ENCODE results near the gene PDGFRB. TPM values are rescaled to one million over a fixed set of nuclear protein-coding genes. Genes with fewer than 3 reads are reported as not detected.

PDGFRB gene
- total RNA-seq, 2 donors from 2014 or later = 251 to 394 TPM

DNA sequence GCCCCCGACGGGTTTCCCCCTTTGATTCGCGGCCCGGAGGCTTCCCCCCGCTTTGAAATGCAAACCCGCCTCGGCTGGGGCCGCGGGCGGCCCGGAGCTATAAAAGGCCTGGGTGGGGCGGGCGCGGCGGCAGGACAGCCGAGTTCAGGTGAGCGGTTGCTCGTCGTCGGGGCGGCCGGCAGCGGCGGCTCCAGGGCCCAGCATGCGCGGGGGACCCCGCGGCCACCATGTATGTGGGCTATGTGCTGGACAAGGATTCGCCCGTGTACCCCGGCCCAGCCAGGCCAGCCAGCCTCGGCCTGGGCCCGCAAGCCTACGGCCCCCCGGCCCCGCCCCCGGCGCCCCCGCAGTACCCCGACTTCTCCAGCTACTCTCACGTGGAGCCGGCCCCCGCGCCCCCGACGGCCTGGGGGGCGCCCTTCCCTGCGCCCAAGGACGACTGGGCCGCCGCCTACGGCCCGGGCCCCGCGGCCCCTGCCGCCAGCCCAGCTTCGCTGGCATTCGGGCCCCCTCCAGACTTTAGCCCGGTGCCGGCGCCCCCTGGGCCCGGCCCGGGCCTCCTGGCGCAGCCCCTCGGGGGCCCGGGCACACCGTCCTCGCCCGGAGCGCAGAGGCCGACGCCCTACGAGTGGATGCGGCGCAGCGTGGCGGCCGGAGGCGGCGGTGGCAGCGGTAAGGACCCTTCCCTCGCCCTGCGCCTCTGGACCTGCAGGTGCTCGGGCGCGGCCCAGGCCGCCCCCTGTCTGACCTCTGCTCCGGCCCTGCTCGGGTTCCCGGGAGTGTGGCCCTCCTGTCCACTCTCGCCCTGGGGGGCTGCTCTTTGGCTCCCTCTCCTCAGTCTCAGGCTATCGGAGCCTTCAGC, 11.2 kb upstream of the PDGFRB start, which contains the start of gene CDX1:
CDX1 (plus strand) TSS at position 129 of the 862 bp plus-strand sequence; CDS start at position 228, 99 bp downstream.
- DNase-seq (ENCODE audit: low spot score) = no peak
- intact Hi-C loops (cut with DNase I) = no loop called here

DNA sequence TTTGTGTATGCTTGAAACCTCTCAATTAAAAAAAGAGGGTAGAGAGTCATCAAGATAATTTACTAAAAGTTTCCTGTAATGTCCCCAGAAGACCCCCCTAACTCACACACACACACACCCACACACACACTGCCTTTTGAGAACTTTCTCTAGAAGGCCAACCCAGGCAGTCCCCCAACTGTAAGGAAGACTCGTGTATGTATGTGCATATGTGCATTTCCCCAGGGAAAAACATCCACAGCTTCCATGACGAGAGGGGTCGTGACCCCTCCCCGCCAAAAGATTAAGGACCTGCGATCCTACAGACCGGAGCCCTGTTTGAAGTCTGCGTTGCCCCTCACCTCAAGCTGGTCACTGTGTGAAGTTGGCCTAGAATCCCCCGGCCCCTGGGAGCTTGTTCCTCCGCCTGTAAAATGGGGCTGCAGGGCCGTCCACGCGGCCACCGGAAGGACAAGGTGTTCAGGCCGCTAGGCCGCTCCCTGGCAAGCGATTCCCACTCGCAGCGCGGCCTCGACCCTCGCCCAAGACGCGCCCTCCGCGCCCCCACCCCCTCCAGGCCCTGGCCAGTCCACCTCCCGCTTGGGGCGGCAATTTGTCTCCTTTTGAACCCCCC, 10.5 kb upstream of the PDGFRB start:
- no peak for DNase-seq (ENCODE audit: low spot score)
- intact Hi-C loops (cut with DNase I) = no loop called here

DNA sequence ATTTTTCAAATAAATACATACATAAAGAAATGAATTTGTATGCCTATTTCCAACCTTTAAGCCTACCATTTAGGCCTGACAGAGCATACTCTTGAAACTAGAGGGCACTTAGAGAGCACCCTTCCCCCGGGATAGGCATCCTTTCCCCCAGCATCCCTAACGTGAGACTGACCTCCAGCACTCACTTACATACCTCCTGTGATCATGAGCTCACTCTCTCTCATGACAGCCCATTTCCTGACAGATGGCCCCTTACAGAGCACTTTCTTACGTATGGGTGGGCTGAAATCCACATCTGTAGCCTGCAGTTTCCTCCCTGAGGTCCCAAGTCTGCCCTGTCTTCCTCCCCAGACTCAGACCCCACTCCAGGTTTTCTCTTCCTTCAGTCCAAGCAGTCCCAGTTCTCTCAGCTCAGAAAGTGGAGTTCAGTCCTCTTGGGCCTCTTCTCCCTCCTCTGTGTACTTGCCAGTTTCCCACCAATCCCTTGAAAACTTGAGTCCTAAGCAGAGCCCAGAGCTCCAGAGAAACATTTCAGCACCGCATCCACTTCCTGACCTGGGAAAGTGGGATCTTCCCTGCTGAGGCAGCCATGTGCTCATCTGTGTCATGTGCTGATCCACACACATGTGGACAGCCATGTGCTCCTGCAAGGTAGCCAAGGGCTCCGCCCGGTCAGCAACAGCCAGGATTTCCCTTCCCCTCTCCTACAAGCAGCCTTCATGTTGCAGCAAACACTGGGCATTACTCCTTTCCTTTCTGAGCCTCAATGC, 8.8 kb upstream of the PDGFRB start:
- intact Hi-C loops (cut with DNase I) = loop anchor here in 1 of 2 donors (5.0 kb wide), 1 partner anchor 53 kb away; no protein-coding TSS in a partner anchor
- peak; percentile 90 for DNase-seq (ENCODE audit: low spot score)

DNA sequence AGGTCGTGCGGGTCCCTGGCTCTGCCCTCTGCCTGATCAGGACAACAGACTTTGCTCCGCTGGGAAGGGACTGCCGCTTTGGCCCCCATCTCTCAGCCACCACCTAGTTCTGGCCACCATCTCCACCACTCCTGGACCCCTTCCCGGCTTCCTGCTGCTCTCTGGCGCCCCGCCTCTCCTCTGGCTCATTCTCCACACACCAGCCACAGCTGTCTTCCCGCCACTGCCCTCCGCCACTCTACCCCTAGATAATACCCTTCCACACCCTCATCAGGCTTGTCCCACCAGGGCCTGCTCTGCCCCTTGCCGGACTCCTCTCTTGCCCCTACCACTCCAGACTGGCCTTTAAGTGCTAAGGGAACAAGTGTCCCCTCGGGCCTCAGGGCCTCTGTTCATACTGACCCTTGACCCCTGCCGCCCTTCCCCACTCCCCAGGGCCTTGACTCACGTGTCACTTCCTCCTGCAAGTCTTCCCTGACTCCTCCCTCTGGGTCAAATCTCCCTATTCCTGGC, 8.0 kb upstream of the PDGFRB start:
- intact Hi-C loops (cut with DNase I) = loop anchor here (2.0 to 5.0 kb wide), 2 partner anchors 53 to 54 kb away; no protein-coding TSS in a partner anchor
- DNase-seq (ENCODE audit: low spot score) = peak; percentile 91

DNA sequence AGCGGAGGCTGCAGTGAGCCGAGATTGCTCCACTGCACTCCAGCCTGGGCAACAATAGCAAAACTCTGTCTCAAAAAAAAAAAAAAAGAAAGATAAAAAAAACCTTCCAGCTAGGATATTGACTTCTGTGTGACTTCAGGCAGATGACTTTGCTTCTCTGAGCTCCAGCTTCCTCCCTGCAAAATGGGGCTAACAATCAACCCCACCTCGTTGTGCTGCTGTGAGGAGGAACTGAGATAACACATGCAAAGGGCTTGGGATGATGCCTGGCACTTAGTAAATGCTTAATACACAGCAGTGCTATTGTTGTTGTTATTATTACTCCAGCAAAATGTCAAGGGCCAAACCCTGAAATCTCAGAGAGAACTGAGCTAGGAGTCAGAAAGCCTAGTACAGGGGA, 7.4 kb upstream of the PDGFRB start:
- intact Hi-C loops (cut with DNase I) = loop anchor here (2.0 to 5.0 kb wide), 2 partner anchors 54 kb away; no protein-coding TSS in a partner anchor
- no peak for DNase-seq (ENCODE audit: low spot score)

DNA sequence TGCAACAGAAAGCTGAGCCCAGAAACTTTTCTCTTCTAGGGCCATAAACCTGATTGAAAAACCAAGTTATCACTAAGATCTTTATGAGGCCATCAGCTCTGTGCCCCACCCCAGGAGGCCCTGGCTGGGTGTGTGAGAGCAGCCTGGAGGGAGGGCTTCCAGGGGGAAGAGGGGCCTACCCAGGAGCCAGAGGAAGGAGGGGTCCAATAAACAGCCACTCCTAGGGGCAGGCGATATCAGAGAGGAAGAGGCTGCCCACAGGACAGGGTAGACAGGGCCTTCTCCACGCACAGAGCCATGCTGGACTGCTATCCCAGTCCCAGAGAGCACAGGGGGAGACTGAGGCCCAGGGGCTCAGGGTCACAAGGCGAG, 6.5 kb upstream of the PDGFRB start:
- intact Hi-C loops (cut with DNase I) = loop anchor here (2.0 to 5.0 kb wide), 2 partner anchors 55 kb away; no protein-coding TSS in a partner anchor
- DNase-seq (ENCODE audit: low spot score) = no peak

DNA sequence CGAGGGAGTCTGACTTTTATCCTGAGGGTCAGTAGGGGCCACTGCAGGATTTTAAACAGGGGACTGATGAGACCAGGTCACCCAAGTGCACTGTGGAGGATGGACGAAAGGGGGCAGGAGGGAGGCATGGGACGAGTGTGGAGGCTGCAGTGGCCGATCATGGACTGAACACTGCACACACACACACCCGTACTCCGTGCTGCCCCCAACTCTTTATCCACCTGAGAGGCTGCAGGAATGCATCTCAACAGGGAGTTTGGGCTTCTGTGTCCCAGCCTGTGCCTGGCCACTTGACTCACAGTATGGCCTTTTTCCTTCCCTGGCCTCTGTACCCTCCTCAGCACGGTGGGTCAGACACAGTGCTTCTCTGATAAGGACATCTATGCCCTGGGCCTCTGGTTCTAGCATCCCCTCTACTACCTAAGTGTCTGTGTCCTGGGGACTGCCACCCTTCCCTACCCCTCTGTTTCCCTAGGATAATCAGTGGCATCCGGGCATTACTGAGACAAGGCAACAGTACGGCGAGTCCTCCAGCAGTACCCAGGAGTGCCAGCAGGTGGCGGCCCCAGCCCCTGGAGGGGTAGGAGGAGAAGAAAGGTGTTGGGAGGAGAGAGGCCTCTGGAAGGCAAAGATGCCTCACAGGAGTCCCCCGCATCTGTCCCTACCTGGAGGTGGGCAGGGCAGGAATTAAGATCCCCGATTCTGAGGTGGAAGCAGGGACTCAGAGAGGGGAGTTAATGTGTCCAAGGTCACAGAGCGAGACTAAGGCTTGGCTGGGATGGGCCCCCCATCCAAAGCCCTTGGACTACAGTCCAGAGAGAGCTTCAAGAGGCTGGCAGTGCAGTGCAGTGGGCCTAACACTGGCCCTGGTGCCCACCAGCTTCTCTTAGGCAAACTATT, 5.8 kb upstream of the PDGFRB start:
- peak; percentile 96 for DNase-seq (ENCODE audit: low spot score)
- intact Hi-C loops (cut with DNase I) = loop anchor here (1.0 to 5.0 kb wide), 3 partner anchors 29 to 56 kb away; no protein-coding TSS in a partner anchor

DNA sequence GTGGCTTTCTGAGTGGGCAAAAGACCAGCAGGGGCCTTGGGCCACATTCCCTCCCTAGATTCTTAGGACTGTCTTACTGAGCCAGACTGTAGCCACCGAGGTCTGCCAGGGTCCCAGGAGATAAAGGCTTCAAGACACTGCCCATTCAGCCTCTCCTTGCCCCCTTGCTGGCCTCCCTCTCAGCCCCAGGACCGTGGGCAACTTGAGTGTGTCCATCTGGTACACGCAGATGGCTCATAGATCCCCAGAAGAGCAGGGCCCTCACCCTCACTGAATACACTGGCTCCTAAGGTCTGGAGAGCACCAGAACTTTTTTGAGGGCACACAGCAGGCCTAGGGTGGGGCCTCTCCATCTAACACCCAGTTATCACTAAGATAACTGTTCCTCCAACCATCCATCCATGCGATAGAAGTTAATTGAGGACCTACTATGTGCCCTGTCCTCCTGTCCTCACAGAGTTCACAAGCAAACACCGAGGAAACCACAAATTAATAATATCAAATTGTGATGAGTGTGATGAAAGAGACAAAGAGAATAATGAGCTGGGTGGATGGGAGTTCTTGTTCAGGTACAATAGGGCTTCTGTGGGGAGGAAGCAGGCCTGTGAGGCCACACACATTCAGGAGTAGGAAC, 4.9 kb upstream of the PDGFRB start:
- DNase-seq (ENCODE audit: low spot score) = no peak
- intact Hi-C loops (cut with DNase I) = loop anchor here in 1 of 2 donors (1.0 to 5.0 kb wide), 2 partner anchors 28 to 57 kb away; no protein-coding TSS in a partner anchor

DNA sequence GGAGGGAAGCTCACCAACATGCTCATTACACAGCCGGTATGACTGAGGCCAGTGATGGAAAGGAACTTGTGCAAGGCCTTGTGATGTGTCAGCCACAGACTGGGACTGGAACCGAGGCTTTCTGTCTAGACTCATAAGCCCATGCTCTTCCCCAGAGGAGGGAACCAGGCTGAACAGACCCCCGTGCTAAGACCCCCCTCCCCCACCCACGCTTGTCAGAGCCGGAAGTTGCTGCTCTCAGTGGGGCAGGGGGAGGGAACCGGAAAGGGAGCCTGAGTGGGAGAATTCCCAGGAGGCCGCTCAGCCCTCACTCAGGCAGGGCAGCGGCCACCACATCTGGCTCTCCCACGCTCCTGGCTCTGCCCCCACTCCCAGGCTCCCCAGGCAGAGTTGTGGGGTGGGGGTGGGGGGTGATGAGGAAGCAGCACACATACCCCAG, 4.1 kb upstream of the PDGFRB start:
- intact Hi-C loops (cut with DNase I) = loop anchor here in 1 of 2 donors (5.0 kb wide), 1 partner anchor 58 kb away; no protein-coding TSS in a partner anchor
- no peak for DNase-seq (ENCODE audit: low spot score)

DNA sequence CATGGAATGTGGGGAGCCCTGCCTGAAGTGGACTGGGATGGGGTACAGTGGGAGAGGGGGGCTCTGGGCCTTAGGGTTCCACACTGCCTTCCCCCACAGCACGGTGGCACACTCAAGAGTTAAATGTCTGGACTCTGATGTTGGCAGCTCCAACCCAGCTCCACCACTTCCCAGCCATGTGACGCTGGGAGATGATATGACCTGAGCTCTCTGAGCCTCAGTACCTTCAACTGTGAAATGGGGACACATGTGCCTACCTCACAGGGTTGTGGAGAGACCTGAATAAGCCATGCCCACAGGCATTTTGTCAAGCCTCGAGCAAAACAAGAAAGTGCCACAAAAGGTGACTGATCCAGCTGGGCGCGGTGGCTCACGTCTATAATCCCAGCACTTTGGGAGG, 3.4 kb upstream of the PDGFRB start:
- no peak for DNase-seq (ENCODE audit: low spot score)
- intact Hi-C loops (cut with DNase I) = no loop called here

DNA sequence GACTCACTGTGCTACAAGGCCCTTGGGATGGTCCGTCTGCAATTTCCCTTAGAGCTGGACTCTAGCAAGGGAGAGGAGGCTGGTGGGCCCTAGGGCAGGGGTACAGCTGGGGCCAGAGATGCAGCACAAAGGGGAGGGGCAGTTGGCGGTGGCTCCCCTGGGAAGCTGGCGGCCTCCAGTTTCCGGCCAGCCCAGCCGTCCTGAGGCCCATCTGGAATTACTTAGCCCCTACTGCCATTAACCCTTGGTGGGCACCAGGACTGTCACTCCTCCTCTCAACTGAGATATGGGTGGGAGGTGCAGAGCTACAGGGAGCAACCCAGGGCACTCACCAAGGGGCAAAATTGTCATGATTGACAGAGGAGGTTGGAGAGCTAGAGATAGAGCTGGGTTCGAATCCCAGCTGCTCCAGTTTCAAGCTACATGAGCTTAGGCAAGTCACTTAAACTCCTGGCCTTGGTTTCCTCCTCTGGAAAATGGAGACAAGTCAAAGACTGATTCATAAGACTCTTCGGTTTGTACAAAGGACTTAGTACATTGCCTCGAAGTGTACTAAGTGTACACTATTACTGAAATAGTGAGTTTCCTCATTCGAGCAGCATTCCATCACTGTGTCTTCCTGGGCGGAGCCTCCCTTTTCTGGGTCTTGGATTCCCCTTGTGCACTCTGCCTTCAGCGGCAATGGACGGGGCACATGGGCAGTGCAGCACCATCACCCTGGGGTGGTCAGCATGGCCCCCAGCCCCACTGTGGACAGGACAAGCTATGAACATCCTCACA, 2.7 kb upstream of the PDGFRB start:
- intact Hi-C loops (cut with DNase I) = no loop called here
- no peak for DNase-seq (ENCODE audit: low spot score)

DNA sequence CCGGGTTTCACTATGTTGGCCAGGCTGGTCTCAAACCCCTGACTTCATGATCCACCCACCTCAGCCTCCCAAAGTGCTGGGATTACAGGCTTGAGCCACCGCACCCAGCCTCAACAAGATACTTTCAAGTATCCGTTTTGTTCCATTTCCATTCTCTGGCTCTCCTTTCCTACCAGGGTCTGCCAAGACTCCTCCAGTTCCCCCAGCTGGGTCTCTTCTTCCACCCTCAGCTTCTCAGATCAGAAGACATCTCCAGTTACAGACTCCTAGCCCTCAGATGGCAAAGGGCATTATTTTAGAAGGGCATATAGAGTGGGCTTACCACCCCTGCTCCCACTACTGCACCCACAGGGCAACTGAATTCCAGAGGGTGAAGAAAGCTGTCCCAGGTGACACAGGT, 1.5 kb upstream of the PDGFRB start:
- DNase-seq (ENCODE audit: low spot score) = no peak
- intact Hi-C loops (cut with DNase I) = no loop called here

DNA sequence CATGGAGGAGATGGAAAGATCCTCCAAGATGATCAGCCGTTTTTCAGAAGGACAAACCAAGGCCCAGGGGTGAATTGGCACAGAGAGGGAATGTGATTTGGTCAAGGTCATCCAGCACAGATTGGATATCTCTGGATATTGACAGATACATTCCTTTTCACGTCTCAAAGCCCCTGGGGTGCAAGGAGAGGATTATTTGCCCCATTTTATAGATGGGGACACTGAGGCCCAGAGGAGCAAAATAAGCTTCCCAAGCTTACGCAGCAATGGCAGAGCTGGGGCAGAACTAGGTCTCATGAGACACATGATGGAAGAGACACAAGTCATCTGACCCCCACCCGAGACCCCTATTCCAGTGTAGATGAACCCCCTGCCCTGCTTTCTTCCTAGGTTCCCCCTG, 895 bp upstream of the PDGFRB start:
- intact Hi-C loops (cut with DNase I) = no loop called here
- DNase-seq (ENCODE audit: low spot score) = no peak

DNA sequence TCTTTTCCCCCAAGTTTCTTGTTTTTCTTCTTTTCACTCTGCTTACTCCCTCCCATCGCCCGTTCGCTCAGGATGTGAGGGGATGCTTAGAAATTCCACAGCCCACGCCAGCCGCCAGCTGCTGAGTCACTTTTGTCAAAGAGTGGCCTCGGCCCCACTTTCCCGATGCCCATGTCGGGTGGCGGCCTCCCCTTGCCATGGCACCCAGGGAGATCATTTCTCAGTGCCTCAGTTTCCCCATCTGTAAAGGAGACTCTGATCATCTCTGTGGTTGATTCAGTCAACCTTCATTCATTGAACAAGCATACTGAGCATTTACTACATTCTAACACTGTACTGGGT, 353 bp upstream of the PDGFRB start:
- intact Hi-C loops (cut with DNase I) = no loop called here
- no peak for DNase-seq (ENCODE audit: low spot score)

DNA sequence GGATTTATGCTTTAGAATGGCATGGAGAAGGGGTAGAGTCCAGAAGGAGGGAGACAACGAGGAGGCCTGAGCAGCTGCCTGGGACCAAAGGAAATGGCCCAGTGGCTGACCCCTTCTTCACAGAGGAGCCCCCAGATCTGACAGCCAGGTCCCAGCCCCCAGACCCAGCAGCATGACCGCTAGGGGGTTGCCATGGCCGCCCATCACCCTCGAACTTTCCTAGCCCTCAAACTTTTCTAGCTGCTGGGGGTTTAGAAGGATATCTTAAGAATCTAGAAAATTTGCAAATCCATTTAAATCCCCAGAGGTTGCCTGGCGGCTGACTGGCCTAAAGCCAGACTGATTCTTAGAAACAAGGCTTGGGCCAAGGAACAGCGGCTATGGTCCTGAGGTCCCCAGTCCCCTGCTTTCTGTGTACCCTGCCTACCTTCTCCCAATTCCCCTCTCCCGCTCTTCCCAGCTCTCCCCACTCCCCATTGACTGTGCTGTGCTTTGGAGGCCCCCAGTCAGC, 972 bp downstream of the PDGFRB start:
- intact Hi-C loops (cut with DNase I) = no loop called here
- no peak for DNase-seq (ENCODE audit: low spot score)

DNA sequence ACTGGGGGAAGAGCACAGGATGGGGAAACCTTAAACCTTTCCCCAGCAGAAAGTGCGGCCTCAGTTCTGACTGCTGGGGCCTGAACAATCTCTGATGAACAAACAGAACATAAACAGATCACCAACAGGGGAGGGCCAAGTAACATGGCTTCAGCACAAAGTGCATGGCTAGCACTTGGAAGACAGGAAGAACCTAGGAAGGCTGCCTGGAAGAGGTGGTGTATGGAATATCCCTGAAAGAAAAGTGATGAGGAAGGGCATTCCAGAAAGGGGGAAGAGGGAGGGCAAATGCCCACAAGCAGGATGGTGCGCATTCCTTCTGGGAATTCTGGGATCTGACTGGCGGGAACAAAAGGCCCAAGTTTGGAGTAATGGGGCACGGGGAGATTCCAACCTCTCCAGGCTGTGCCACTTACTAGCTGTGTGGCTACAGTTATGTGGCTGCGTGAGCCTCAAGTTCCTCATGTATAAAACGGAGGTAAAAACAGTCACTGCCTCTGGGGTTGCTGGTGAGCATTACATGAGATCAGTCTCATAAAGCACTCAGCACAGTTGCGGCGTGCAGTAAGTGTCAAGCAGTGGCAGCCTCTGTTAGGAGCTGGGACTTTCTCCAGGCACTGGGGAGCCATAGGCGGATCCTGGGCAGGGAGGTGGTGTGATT, 1.6 kb downstream of the PDGFRB start:
- intact Hi-C loops (cut with DNase I) = no loop called here
- no peak for DNase-seq (ENCODE audit: low spot score)

DNA sequence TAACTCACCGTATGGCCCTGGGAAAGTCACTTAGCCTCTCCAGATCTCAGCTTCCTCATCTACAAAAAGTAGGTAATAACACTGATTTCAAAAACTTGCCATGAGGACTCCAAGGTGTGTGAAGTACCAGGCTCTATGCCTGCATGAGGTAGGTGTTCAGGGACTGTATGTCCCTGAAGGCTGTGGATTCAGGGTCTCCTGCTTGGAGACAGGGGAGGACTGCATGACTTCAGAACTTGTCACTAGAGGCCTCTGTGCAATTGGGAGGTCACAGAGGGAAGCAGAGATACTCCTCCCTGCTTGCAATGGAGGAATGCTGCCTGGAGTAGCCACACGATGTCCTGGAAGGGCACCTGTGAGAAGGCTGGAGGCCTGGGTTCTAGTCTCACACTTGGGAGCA, 2.2 kb downstream of the PDGFRB start:
- no peak for DNase-seq (ENCODE audit: low spot score)
- intact Hi-C loops (cut with DNase I) = no loop called here
